IMR-90 (cell line): ENCODE results near the gene TANK.

ENCODE experiments used
- BHLHE40 ChIP-seq: fragments of 150-350 bp; IDR thresholded peaks from 2 replicates; pipeline ENCODE4 v1.6.1; 2016; ENCODE audit warnings: mild to moderate bottlenecking, low read depth, low read length
- CHD1 ChIP-seq: IDR thresholded peaks from 2 replicates; pipeline ENCODE4 v1.6.1; 2012; ENCODE audit warnings: low read depth, low read length, improper control_type of control experiment
- CTCF ChIP-seq: conservative IDR thresholded peaks from 2 replicates; pipeline ENCODE4 v1.5.1; 2012; ENCODE audit warnings: mild to moderate bottlenecking, low read depth, low read length, improper control_type of control experiment
- POLR2A ChIP-seq: IDR thresholded peaks from 2 replicates; pipeline ENCODE4 v1.6.1; 2012; ENCODE audit warnings: mild to moderate bottlenecking, low read depth, low read length
- RCOR1 ChIP-seq: IDR thresholded peaks from 2 replicates; pipeline ENCODE4 v1.6.1; 2012; ENCODE audit warnings: mild to moderate bottlenecking, low read length, improper control_type of control experiment; ENCODE audit not compliant: insufficient replicate concordance
- RFX5 ChIP-seq: IDR thresholded peaks from 2 replicates; pipeline ENCODE4 v1.8.0; 2012; ENCODE audit warnings: low read depth, mild to moderate bottlenecking, low read length, moderate library complexity
- SMC3 ChIP-seq: fragments of 150-350 bp; IDR thresholded peaks from 2 replicates; pipeline ENCODE4 v1.6.1; 2016; ENCODE audit warnings: low read depth, mild to moderate bottlenecking, antibody characterized with exemption, low read length, moderate library complexity
- USF2 ChIP-seq: fragments of 150-350 bp; IDR thresholded peaks from 2 replicates; pipeline ENCODE4 v1.6.1; 2017; ENCODE audit warnings: mild to moderate bottlenecking, antibody characterized with exemption, low read length, low read depth

- TF ChIP-seq CTCF: no peak
- TF ChIP-seq POLR2A: no peak
- TF ChIP-seq USF2: no peak
- TF ChIP-seq SMC3: no peak
- no peak for TF ChIP-seq BHLHE40
- TF ChIP-seq RCOR1: no peak
- no peak for TF ChIP-seq CHD1
- TF ChIP-seq RFX5: no peak
Measured at GRCh38 chr2:161136696-161137324, 23.4 kb upstream of the TANK start.
